T-helper 1 cell treated with Interleukin-12 subunit alpha and Interleukin-12 subunit beta and Interleukin-4 antibody, amounts not matched to agents 30 ng/mL and 1 ng/mL, for 36 hours (primary cell): ENCODE data around the gene ENOX1. TPM values are rescaled to one million over a fixed set of nuclear protein-coding genes. Genes with fewer than 3 reads are reported as not detected.

Experiments used
- intact Hi-C: fragments of 100-400 bp; cut with micrococcal nuclease; formaldehyde crosslinking; loops from one replicate; pipeline ENCODE4 v1.15.1; 2024
- total RNA-seq: library from RNA; stranded (reverse); gene quantifications from 2 replicates; pipeline ENCODE4 v1.2.3, GENCODE V29; 2022

The ENOX1 gene
- total RNA-seq, 1 donor from 2014 or later: 0.20 TPM

DNA sequence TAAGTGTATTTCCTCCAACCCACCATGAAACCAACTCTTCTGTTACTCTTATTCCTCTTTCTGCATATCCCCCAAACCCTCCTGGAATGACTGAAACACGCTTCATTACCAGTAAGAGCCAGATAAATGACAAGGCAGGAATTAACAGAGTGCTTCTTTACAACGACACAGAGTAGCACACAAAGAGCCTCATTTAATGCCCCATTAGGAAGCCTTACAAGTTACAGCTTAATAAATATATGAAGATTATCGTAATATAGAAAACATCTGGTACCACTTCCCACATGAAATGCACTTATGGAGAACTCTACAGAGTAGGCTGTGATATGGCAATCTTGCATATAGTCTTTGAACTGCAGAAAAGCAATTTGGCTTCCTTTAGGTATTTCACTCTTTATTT is 116.8 kb downstream of the ENOX1 start:
- intact Hi-C loops: loop anchor here (10.0 kb wide), 1 partner anchor 205 kb away; the partner anchor contains the start of genes CCDC122 and LACC1

DNA sequence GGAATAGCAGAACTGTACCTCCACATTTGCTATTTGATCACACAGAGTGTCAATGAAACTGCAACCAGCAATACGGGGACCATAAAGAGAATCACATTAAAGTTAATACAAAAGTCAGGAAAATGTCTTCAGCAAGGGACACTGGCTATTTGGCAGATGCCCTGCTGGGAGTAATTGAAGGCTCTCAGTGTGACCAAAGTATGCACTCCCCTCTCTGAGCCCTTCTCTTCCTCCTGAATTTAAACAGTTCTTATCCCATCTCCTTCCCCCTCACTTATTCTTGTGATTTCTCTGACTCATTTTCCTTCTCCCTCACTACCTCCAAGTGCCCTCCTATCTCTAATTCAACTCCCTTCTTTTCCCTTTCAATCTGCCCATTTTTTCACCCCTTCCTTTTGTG is 117.7 kb downstream of the ENOX1 start:
- intact Hi-C loops: loop anchor here (10.0 kb wide), 1 partner anchor 206 kb away; the partner anchor contains the start of genes CCDC122 and LACC1

DNA sequence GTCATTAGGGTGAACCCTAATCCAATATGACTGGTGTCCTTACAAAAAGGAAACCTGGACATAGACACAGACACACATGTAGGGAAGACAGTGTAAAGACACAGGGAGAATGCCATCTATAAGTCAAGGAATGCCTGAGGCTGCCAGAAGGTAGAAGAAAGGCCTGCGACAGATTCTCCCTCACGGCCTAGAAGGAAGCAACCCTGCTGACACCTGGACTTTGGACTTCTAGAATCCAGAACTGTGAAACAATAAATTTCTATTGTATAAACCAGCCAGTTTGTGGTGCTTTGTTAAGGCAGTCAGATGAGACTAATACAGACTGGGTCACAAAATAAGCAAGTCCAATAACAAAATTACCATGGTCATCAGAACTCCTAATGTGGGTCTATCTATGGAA is 120.4 kb downstream of the ENOX1 start:
- intact Hi-C loops: loop anchor here (10.0 kb wide), 1 partner anchor 208 kb away; the partner anchor contains the start of genes CCDC122 and LACC1

DNA sequence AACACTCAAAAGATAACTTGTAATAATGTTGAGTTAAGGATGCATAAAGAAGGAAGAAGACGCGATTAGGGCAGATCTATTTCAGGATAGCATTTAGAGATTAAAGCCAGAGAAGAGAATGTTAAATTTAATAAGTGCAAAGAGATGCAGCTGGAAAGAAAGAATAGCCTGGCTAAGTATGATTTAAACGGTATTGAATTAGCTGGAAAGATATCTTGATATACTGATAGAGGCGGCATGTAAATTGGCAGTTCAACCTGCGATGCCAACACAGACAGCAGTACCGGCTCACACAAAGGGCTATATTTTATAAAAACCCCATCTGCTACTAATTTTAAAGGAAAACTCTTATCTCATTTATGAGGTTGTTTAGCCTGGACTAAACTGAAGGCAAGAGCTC is 121.4 kb downstream of the ENOX1 start:
- intact Hi-C loops: loop anchor here (10.0 kb wide), 1 partner anchor 209 kb away; the partner anchor contains the start of genes CCDC122 and LACC1

DNA sequence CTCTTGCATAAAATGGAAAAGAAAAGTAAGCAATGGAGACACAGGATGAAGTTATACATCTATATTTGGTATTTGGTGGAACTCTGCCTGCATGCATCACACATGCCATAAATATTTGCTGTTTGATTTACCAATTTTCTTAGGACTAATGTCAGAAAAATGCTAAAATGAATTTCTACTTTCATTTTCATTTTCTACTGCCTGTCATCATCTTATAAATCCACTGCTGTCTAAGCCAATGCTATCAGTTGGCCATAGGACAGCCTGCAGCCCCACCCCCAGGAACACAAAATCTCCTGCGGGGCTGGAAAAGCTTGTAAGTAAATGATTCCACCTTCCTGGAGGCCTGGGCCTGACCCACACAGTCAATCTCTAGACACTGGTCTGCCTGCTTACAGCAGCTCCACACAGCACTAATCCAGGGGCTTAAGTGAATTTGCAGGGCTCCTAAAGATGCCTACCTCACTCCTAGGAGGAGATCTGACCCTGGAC is 122.0 kb downstream of the ENOX1 start:
- intact Hi-C loops: loop anchor here (10.0 kb wide), 1 partner anchor 210 kb away; the partner anchor contains the start of genes CCDC122 and LACC1

DNA sequence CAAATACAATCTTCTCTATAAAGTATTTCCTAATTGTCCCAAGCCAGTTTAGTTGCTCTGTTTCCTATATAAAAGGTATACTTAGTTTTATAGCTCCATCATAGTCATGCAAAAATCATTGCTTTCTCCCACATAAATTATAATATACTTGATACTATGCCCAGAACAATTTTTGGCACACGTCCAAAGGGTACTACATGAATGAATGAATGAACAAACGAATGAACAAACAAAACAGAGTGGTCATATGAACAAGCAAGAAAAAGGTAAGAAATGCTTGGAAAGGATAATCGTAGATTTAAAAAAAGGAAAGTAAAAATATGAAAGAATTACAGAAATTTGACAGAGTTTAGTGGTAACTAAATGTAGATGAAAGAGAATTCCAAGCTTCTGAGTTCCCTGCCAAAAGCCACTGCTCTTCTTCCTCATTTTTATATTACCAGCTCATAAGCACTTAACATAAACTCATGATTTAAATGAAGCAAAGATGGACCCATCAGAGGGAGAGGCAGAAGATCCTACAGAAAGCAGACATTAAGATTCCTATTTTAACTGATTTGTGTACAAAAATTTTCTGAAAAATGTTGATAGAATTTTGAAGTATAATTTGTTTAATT is 123.2 kb downstream of the ENOX1 start:
- intact Hi-C loops: loop anchor here (10.0 kb wide), 1 partner anchor 211 kb away; the partner anchor contains the start of genes CCDC122 and LACC1

DNA sequence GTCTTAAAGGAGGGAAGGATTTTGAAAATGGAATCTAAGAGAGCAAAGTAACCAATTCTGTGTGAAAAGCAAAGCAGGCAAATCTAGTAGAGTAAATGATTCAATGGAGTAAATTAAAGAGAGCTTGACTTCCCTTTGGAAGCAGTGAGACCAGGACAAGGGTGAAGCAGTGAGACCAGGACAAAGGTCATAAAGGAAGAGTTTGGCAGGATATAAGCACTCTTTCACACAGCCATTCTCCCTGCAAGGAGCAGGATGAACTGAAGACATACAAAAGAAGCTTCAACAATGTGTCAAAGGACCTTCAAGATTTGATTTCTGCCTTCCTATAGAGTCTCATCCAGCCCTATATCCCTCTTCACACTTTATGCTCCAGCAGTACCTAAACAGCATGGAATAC is 123.8 kb downstream of the ENOX1 start:
- intact Hi-C loops: loop anchor here (10.0 kb wide), 1 partner anchor 212 kb away; the partner anchor contains the start of genes CCDC122 and LACC1

DNA sequence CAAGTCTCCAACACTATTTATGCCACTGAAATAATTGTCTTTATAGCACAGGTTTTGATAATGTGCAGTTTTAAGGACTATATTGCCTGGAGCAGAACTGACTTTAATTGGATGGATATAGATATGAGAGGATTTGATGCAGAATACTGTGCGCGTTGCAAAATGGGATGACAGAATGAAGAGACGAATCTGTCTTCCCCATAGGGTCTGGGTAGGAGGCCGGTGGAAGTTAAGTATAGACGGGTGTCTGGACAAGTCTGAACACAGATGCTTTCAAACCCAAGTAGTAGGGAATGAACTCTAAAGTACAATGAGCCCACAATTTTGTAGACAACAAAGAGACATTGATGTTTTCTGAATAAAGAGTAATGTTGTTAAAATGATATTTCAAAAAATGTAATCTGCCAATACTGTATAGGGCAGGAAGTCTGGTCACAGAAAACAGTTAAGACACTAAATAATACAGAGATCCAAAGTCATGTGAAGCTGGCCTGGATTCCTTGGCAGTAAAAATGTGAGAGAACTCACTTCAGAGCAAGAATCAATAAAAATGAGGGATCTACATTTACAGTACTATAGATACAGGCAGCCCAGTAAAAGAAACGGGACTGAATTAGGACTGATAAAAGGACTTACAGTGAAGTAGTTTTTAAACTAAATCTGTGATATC is 125.5 kb downstream of the ENOX1 start:
- intact Hi-C loops: loop anchor here (10.0 kb wide), 1 partner anchor 214 kb away; the partner anchor contains the start of genes CCDC122 and LACC1

DNA sequence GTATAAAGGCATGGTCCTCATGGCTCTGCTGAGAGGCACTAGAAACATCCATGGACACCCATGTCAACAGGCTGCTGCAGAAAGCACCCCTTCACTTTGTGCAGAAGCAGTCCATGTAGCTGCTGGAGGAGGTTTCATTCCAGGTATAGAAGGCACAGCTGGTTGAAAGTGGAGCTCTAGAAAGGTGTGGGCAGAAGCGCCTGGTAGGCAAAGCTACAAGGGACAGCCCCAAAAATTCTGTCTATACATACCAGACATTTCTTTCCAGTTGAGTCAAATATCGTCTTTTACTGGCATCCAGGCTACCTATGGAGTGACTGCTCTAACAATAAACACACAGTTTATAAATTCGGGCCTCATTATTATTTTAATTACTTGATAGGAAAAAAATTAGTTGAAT is 129.3 kb downstream of the ENOX1 start:
- intact Hi-C loops: no loop called here

DNA sequence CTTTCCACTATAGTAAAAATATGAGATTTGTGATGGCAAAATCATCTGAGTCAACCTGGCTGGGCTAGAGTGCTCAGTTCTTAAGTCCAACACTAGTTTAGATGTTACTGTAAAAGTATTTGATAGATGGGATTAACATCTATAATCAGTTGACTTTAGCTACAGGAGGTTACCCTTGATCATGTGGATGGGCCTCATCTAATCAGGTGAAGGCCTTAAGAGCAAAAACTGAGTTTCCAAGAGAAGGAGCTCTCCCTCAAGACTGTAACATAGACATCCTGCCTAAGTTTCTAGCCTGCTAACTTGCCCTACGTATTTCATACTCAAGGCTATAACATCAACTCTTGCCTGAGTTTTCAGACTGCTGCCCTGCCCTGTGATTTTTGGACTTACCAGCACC is 132.8 kb downstream of the ENOX1 start:
- intact Hi-C loops: no loop called here

DNA sequence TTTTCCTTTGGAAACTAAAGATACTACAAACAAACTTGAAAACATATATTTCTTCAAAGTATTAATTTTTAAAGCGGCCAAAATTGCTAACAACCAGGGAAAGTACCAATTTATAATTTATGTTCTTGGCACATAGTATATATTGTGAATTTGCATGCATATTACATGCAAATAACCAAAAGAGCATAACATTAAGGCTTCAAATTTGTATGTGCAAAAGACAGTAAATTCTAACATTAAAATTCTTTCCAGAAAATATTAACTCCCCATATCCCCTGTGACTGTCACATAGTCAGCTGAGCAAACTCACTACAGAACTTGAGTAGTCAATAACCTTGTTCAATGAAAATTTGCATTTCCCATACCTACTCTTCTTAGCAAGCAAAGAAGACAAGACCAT is 133.4 kb downstream of the ENOX1 start:
- intact Hi-C loops: no loop called here

DNA sequence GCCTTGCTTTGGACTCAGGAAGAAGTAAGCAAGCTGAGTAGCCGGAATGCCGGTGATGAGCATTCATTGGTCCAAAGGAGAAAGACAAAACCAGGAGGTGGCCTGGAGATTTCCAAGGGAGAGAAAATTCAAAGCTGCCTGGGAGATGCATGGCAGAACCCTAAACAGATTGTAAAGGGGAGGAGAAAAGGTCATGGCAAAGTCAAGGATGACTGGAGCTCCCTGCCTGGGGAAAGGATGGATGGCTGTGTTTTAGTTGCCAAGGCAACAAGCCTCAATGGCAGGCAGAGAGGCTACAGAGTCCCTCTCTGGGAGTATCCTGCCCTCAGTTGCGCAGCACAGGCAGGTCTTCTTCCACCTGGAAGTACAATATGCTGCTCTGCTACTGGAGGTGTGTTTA is 134.0 kb downstream of the ENOX1 start:
- intact Hi-C loops: no loop called here

DNA sequence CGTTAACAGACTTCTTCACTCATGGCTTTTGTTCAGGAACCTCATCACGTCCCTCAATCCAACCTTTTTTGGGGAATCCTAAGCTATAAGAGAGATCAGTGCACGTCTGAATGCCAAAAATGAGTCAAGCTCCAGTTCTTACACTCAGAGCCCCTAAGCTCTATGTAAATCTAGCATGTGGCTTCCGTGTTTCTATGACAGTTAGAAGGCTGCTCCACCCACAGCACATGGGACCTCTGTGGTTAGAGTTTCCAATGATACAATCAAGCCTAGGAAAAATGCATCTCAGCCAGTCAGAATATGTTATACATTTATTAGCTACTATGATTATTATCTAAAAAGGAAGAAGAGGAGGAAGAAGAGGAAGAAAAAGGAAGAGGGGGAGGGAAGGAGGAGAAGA is 135.9 kb downstream of the ENOX1 start:
- intact Hi-C loops: no loop called here

DNA sequence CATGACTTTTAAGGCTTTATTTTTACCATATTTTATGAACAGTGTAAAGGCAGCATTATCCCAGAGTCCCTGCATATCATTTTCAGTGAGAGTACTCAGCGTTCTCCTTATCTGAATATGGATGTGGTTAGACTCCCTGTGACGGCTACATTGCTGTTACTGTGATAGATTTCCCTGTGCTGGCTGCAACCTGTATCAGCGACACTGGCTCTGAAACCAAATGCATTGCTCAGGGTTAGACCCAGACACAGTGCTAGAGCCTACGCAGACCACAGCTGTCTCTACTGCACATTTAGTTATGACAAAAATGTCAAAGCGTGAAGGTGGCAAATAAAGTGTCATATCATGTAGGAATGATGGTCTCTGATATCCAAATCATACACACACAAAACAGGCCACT is 138.0 kb downstream of the ENOX1 start:
- intact Hi-C loops: no loop called here

DNA sequence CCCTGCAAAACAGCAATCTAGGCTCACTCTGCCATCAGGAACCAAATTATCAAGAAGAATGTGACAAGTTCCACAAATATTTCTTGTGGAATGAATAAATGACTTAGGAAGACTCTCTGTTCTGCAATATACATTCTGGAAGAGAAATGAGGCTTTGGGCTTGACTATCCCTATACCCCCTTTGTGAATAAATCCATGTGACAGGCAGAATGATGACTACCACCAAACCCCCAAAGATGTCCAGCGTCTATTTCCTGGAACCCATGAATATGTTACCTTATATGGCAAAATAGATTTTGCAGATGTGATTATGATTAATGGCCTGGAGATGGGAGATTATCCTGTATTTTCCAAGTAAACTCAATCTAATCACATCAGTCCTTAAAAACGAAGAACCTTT is 139.3 kb downstream of the ENOX1 start:
- intact Hi-C loops: no loop called here

DNA sequence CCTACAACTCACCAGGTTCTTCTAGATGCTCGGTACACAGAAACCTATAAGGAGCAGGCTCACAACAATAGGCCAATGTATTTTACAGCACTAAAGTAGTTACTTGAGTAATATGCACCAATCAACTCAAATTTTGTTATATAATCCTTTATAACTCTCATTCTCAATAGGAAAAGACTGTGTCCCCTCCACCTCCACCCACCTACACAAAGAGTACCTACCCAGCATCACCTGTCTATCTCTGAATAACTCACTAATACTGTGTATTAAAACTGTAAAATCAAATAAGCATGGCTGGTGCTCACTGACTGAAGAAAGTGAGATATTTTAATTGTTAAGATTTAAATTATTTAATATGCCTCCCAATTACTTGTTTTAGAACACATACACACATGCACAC is 146.3 kb downstream of the ENOX1 start:
- intact Hi-C loops: no loop called here

DNA sequence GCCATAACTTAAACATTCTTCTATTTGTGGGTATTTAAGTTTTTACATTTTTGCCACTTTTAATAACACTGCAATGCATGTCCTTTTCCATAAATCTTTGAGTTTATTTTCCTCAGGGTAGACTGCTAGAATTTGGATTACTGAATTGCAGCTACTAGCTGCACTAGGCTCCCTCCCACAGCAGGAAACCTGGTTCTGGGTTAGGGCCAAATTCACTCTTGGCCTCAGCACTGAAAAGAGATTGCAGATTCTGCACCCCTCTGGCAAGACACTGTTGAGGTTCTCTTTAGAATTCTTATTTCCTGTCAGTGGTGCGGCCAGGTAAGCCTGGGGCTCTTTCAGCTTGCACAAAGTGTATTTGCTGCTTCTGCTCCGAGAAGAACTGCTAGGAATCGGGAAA is 155.7 kb downstream of the ENOX1 start:
- intact Hi-C loops: no loop called here

DNA sequence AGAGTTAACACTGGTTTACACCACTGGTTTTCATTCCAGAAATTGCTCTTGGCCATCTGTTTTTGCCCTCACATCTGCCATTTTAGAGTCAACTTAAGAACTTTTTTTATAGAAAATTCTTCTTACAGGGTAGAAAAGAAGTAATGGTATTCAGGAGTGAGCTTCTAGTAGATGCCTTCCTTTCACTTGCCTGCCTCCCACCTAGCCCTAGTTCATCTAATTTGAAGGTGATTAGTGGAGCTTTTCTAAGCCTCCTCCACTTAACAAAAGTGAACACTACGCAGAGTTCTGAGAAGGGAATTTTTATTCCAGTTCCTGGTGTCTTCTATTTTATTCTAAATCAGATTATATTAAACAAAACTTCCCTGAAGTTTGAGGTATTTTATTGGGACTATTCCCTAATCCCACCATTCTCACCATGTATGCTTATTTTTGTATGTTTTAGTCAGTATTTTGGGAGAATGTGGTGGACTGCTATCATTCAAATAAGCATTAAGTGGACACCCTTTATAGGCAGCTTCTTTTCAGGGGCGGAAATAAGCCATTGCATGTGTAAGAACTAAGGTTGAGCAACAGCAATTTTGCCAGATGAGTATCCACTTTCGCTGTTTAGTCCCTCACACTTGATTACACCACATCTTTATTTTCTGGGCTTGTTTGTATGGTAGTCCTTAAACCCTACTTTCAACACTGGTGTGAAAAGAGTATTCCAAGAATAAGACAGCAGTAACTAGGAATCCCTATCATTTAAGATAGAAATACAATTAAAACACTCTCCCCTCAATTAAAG is 156.9 kb downstream of the ENOX1 start:
- intact Hi-C loops: no loop called here

DNA sequence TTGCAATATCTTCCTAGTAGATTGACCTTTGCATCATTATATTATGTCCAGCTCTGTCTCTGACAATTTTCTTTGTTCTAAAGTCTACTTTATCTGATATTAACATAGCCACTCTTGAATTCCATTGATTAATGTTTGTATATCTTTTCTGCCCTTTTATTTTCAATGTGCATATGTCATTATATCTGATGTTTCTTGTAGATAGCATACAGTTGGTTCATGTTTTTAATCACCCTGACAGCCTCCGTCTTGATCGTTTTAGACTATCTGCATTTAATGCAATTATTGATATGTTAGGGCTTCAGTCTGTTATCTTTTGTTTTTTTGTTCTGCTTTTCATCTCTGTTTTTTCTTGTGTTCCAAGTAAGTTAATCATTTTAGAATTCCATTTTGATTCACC is 159.8 kb downstream of the ENOX1 start:
- intact Hi-C loops: no loop called here

DNA sequence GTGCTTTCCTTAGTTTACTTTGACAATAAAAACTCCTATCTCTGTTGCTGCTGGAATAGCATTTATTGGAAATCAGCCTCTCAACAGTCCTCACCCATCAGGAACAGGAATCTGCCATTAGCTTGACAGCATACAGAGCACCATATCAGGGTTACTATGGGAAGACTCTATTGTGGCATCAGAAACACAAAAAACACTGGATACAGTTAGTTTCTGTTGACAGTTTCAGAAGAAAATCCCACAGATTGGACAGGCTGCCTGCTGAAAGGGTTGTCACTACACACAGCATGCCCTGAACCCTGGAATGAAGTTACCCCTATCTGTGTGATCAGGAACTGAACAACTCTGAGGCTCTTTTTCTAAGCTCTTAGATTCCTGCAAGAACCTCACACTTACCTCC is 172.7 kb downstream of the ENOX1 start:
- intact Hi-C loops: no loop called here
